GM19468 (cell line): ENCODE results near the gene PTPN2.

ENCODE experiments used
- ATAC-seq: cut with Tn5 transposase; IDR thresholded peaks from one replicate; pipeline ENCODE4 v1.9.1; 2021; ENCODE audit warnings: mild to moderate bottlenecking, moderate library complexity, moderate number of reproducible peaks; ENCODE audit not compliant: unreplicated experiment; ENCODE audit errors: extremely low read depth

PTPN2 gene

DNA sequence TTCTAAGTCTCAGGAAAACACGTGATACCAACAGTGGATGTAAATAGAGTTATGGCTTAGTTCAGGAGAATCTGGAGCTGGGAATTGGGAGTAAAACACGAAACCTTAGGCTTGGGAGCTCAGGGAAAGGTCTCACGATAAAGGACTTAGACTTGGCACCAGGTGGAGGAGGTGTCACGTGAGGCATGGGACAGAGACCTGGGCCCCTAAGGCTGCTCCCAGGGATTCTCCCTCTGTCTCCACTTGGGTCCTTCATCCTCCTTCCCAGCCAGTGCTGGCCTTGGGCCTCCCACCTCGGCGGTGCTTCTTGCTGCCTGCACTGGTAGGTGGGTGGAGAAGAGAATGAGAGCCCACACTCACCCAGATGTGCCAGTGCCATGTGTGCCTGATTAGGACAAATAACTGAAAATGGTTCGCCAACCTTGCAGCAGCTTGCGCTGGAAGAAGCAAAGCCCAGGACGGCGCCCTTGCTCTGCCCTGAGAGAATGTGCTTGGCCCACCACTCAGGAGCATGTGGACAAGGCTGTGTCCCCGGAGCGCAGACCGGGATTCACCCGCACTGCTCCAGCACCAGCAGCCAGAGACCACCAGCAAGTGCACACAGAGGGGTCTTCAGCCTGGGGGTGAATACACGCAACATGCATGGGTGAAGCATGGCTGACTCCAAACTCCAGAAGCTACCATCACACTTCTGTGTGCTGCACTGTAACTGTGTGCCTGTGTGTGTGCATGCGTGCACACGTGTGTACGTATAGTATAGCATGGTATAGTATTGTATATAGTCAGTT lies 133.1 kb downstream of the PTPN2 start:
- ATAC-seq, result no peak

DNA sequence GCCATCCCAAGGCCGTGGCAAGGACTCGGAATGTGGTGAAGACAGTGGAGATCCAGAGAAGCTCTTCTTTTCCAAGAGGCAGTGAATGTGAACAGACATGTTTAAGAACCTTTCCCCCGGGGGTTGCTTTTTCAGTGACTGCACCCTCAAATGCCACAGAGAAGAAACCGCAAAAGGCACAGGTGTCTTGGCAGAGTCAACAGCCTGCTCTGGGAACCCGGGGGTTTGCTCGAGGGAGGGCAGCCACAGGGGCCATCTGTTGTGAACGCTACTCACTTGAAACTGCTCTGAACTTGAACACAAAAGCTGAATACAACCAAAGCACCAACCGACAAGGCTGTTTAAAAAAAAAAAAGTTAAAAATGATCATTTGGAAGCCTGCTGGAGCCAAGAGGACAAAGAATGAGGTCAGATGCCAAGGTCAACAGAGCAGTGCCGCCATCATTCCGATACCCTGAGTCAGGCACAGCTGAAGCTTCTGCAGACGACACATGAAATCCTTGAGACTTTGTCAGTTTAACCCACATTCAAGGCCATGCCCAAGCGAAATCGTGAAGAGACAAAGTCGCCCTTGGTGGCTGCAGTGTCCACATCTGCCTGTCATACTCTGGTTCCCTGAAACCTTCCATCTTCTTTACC lies 133.8 kb downstream of the PTPN2 start:
- ATAC-seq, result no peak

DNA sequence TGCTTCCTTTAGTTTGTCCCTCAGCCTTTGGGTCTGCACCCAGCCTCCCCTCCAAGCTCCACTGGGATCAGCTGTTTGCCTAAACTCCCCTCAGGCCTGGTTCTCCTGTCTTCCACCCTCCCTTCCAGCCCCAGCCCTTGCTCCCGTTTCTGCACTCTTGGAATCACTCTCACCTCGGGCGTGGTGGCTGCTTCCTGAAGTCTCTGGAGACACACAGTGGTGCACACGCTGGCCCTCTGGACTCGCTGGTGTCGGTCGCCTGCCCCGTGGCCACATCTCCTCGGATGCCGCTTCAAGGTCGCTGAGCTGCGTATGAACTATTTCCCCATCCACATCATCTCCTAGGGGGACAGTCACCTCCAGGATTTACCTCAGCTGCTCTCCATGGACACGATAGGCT lies 134.9 kb downstream of the PTPN2 start:
- no peak for ATAC-seq

DNA sequence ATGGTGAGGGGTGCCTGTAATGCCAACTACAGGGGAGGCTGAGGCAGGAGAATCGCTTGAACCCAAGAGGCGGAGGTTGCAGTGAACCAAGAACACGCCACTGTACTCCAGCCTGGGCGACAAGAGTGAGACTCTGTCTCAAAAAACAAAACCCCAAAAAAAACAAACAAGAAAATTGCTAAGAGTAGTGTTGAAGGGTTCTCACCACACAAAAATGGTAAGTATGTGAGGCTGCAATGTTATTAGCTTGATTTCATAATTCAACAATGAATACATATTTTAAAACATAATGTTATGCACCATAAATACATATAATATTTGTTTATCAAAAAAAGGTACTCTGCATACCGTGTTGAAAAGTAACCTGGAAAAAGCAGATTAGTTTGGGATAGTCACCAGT lies 135.4 kb downstream of the PTPN2 start:
- no peak for ATAC-seq

DNA sequence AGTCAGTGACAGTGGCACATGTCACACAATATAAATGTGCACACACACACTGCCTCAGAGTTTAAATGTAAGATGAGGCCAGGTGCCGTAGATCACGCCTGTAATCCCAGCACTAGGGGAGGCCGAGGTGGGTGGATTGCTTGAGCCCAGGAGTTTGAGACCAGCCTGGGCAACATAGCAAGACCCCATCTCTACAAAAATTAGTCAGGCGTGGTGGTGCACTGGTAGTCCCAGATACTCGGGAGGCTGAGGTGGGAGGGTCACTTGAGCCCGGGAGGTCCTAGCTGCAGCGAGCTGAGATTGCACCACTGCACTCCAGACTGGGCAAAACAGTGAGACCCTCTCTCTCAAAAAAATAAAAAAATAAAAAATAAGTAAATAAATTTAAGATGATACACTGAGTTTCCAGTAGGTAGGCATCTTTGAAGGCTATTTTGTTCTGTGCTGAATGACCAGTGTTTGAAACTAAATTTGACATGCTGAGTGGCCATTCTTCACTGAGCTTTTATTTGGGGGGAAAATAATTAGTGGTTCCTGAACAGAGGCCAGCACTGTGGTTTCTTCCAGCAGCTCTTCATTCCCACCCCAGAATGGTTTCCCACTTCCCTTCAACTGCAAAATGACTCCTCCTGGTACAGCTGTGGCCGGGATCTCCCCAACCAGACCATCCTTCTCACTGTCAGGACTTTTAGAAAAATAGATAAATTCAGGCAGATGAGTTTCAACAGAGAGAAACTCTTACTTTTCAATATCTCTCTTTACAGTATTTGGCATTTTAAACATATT lies 136.3 kb downstream of the PTPN2 start:
- no peak for ATAC-seq

DNA sequence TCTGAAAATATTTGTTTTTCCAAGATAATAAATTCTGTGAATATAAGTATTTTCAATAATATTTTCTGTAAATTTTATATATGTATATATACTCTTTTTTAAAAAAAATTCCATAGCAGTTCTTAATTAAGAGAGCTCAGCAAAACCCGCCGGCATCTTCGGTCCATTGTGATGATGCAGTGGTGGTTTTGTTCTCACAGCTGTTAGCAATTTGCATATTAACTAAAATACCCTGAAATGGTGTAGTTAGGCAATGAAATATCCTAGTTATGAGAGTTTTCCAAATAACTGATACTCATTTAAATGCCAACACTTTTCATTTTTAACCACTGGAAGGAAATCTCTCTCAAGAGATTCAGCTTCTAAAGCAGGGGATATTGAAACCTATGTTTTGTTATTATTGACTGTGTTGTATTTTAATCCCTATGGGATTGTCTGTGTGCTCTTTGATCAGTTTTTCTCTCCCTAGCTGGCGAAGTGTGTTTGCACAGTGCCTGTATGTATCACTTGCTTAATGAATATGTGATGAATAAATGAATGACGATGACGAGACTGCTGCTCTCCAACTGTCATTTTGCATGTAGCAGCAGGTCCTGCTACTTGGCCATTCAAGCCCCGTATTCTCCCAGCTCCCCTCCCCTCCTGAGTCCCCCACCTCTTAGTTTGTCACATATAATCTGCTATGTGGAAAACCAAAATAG lies 138.8 kb downstream of the PTPN2 start:
- ATAC-seq, result no peak

DNA sequence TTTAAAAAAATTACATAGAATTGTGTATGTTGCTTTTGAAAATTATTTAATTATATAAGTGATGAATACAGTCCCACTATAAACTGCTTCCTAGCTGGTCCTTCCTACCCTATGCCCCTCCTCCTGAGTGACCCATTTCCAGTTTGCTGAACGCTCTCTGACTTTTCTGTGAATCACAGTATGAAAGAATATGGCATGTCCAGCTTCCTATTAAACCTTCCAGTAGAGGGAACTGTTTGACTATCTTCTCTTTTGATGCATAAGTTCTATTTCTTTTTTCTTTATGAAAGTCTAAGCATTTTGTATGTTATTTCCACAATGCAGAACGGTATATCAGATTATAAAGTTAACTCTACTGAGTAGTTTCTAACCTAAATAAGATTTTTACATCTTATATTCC lies 139.9 kb downstream of the PTPN2 start:
- ATAC-seq, result no peak

DNA sequence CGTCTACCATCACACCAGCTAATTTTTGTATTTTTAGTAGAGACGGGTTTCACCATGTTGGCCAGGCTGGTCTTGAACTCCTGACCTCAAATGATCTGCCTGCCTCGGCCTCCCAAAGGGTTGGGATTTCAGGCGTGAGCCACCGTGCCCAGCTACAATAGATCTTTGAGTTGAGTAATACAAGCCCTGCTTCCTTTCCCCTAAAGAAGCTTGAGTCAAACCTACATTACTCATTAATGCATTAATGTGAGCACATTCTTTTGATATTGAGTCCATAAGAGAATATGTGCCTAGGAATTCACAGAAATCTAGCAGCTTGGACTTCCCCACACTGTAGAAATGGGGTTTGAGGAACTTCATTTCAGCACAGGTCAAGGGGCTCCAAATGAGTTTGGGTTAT lies 141.6 kb downstream of the PTPN2 start:
- ATAC-seq, result no peak
